ENCODE results near the gene NR4A1.
"Not testable (repeated sequence)": the region's sequence is repeated elsewhere in the genome, so short reads cannot be mapped to it uniquely, and the experiment has no call there.

DNA sequence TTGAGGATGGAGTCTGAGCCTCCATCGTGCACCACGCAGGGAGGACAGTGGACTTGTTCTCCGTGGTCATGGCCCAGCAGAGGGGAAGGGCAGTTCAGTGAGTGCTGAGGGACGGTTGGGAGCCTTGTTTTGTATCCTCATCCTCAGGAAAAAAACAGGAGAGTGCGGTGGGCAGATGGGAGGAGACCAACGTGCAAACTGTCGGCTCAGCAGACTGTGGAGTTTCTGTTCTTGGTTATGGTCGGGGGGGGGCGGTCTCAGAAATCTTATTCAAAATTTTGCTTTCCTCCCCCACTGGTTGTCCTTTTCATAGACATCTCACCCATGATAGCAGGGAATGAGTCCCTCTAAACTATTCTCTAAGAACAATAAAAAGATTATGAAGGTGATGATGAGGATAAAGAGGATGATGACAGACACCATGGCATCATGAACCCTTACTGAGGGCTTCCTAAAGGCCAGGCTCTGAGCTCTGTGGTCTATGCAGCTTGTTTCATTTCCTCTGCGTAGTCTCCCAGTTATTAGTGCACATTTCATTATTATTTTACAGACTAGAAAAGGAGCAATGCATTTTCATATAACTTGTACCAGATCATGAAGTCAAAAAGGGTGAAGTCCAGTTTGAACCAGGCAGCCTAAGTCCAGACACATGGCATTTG, 53.3 kb downstream of the NR4A1 start:
- TF ChIP-seq, protein P1, sequence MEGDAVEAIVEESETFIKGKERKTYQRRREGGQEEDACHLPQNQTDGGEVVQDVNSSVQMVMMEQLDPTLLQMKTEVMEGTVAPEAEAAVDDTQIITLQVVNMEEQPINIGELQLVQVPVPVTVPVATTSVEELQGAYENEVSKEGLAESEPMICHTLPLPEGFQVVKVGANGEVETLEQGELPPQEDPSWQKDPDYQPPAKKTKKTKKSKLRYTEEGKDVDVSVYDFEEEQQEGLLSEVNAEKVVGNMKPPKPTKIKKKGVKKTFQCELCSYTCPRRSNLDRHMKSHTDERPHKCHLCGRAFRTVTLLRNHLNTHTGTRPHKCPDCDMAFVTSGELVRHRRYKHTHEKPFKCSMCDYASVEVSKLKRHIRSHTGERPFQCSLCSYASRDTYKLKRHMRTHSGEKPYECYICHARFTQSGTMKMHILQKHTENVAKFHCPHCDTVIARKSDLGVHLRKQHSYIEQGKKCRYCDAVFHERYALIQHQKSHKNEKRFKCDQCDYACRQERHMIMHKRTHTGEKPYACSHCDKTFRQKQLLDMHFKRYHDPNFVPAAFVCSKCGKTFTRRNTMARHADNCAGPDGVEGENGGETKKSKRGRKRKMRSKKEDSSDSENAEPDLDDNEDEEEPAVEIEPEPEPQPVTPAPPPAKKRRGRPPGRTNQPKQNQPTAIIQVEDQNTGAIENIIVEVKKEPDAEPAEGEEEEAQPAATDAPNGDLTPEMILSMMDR (IDR thresholded peaks at IDR 0.05), result not testable (repeated sequence)
- TF ChIP-seq POLR2AphosphoS5 (IDR thresholded peaks at IDR 0.05), result not testable (repeated sequence)

Data from prostate gland (tissue), 2 donors.